ENCODE results near the gene SGIP1. TPM values are rescaled to one million over a fixed set of nuclear protein-coding genes. Genes with fewer than 3 reads are reported as not detected.
A peak's percentile ranks its signal among the peaks of the same experiment; 100 is the strongest.

Gene SGIP1
- total RNA-seq, 1 donor from 2014 or later: 11.9 TPM

- Mint-ChIP-seq H3K4me1 (peaks cover 12% of the 10 kb centered on the region), H3K9me3 (no peaks in the 10 kb centered on the region), H3K36me3 (no peaks in the 10 kb centered on the region), H3K27me3 (ENCODE audit: low read depth) (peaks cover 2% of the 10 kb centered on the region), H3K27ac (no peak overlapping the region), H3K4me3 (no peak overlapping the region)
- DNase-seq (ENCODE audit: low spot score in 2 of 2, unreplicated experiment in 2 of 2): no peak
- no peak for TF ChIP-seq CTCF (IDR thresholded peaks at IDR 0.05; ENCODE audit: unreplicated experiment)
Observed at GRCh38 chr1:66607458-66607857, 73.5 kb downstream of the SGIP1 start.

GRCh38 chr1:66613187-66613586 is 79.2 kb downstream of the SGIP1 start:
- no peak for TF ChIP-seq CTCF (IDR thresholded peaks at IDR 0.05; ENCODE audit: unreplicated experiment)
- Mint-ChIP-seq H3K9me3 (no peaks in the 10 kb centered on the region), H3K27me3 (ENCODE audit: low read depth) (no peaks in the 10 kb centered on the region), H3K27ac (no peak overlapping the region), H3K4me3 (no peak overlapping the region), H3K36me3 (no peaks in the 10 kb centered on the region), H3K4me1 (peaks cover 14% of the 10 kb centered on the region)
- DNase-seq (ENCODE audit: low spot score in 2 of 2, unreplicated experiment in 2 of 2): no peak

- H3K27me3 Mint-ChIP-seq (ENCODE audit: low read depth): no peaks in the 10 kb centered on the region
- no peak for DNase-seq (ENCODE audit: low spot score in 2 of 2, unreplicated experiment in 2 of 2)
- H3K4me1 Mint-ChIP-seq: peaks cover 8% of the 10 kb centered on the region
Observed at GRCh38 chr1:66617362-66618184, 83.6 kb downstream of the SGIP1 start.

GRCh38 chr1:66618390-66618789 is 84.4 kb downstream of the SGIP1 start:
- Mint-ChIP-seq H3K4me1 (peaks cover 8% of the 10 kb centered on the region), H3K27me3 (ENCODE audit: low read depth) (no peaks in the 10 kb centered on the region), H3K9me3 (peaks cover 10% of the 10 kb centered on the region), H3K27ac (no peak overlapping the region), H3K36me3 (no peaks in the 10 kb centered on the region), H3K4me3 (no peak overlapping the region)
- TF ChIP-seq CTCF (IDR thresholded peaks at IDR 0.05; ENCODE audit: unreplicated experiment): no peak
- no peak for DNase-seq (ENCODE audit: low spot score in 2 of 2, unreplicated experiment in 2 of 2)

More at GRCh38 chr1:66617362-66618184, 83.6 kb downstream of the SGIP1 start:
- H3K4me3 Mint-ChIP-seq: no peak overlapping the region
- no peaks in the 10 kb centered on the region for H3K36me3 Mint-ChIP-seq
- peak overlapping the region; percentile 10 for H3K27ac Mint-ChIP-seq
- TF ChIP-seq CTCF (IDR thresholded peaks at IDR 0.05; ENCODE audit: unreplicated experiment): no peak
- peaks cover 8% of the 10 kb centered on the region for H3K9me3 Mint-ChIP-seq

GRCh38 chr1:66623812-66624211 is 89.9 kb downstream of the SGIP1 start:
- Mint-ChIP-seq H3K27me3 (ENCODE audit: low read depth) (no peaks in the 10 kb centered on the region), H3K9me3 (peaks cover 14% of the 10 kb centered on the region), H3K4me3 (no peak overlapping the region), H3K27ac (peak overlapping the region; percentile 5), H3K36me3 (no peaks in the 10 kb centered on the region), H3K4me1 (peaks cover 20% of the 10 kb centered on the region)
- no peak for TF ChIP-seq CTCF (IDR thresholded peaks at IDR 0.05; ENCODE audit: unreplicated experiment)
- DNase-seq (ENCODE audit: low spot score in 2 of 2, unreplicated experiment in 2 of 2): no peak

Measured in mesothelial cell of epicardium (in vitro differentiated cells).